HepG2 (cell line): Measurements from ENCODE around the gene LMCD1. TPM values are rescaled to one million over a fixed set of nuclear protein-coding genes. Genes with fewer than 3 reads are reported as not detected.
A peak's percentile ranks its signal among the peaks of the same experiment; 100 is the strongest.

Experiments
- ATAC-seq: fragments of 200-7000 bp; cut with Tn5 transposase; 3 replicates; pipeline ENCODE4 v1.9.1; 2020; ENCODE audit warnings: mild to moderate bottlenecking, moderate library complexity
- BruUV-seq: library from RNA; stranded (reverse); fragments of 400-500 nt; replicated peaks from 2 replicates; lab custom pipeline; 2021; lab: Mats Ljungman, UMichigan
- CTCF ChIA-PET: fragments of 300-600 bp; formaldehyde crosslinking; extraction: SDS; loops from one replicate; lab custom pipeline; 2021; ENCODE audit warnings: low total read pairs, inconsistent platforms, low intra/inter-chr PET ratio; lab: Yijun Ruan, JAX
- POLR2A ChIA-PET: fragments of 350-600 bp; sonication (Branson Sonifier 250); formaldehyde crosslinking; loops from one replicate; lab custom pipeline; 2020; ENCODE audit warnings: antibody characterized with exemption, inconsistent platforms; lab: Yijun Ruan, JAX
- DNase-seq: peaks from one replicate; pipeline ENCODE4 v3.0.0-alpha.2; 2015; ENCODE audit warnings: low spot score
- FAIRE-seq: peaks from 3 replicates; lab custom pipeline; 2011; peaks lifted over from hg19 to GRCh38; lab: Jason Lieb, UNC
- H2AFZ ChIP-seq: one replicate; pipeline ENCODE4 v1.6.1; 2011; ENCODE audit warnings: low read length, inconsistent platforms
- H3K27ac ChIP-seq: fragments of 300-600 bp; 3 replicates; pipeline ENCODE4 v1.8.0; 2011; ENCODE audit warnings: mixed run types, mild to moderate bottlenecking, mixed read lengths, low read length, inconsistent platforms; ENCODE audit not compliant: insufficient read depth; ENCODE audit errors: extremely low read length
- H3K27me3 ChIP-seq, 2 experiments: fragments of 200-600 bp in 1 of 2; 2 replicates in 1 of 2; 3 replicates in 1 of 2; pipeline versions ENCODE4 v1.6.0 to v1.8.0; 2011; ENCODE audit warnings: low read length in 2 of 2, mild to moderate bottlenecking in 2 of 2, moderate library complexity in 2 of 2, inconsistent platforms in 1 of 2; ENCODE audit not compliant: insufficient read depth in 2 of 2, control insufficient read depth in 1 of 2
- H3K36me3 ChIP-seq, 2 experiments: fragments of 200-600 bp in 1 of 2; replicated peaks in 1 of 2; 2 replicates in 1 of 2; 3 replicates in 1 of 2; pipeline versions ENCODE4 v1.5.1 to v1.8.0; 2011; ENCODE audit warnings: low read length in 2 of 2, inconsistent platforms in 1 of 2; ENCODE audit not compliant: insufficient read depth in 2 of 2, control insufficient read depth in 1 of 2
- H3K4me1 ChIP-seq: 2 replicates; pipeline ENCODE4 v1.5.1; 2012; ENCODE audit warnings: low read length, inconsistent platforms; ENCODE audit not compliant: insufficient read depth
- H3K4me2 ChIP-seq: 2 replicates; pipeline ENCODE4 v1.6.0; 2011; ENCODE audit warnings: low read depth, low read length, inconsistent platforms
- H3K4me3 ChIP-seq, 3 experiments: fragments of 200-600 bp in 1 of 3; sonication (generic), shearing (Covaris generic) in 1 of 3; replicated peaks in 1 of 3; 2 replicates each; pipeline ENCODE4 v1.5.1; 2011 to 2016; ENCODE audit warnings: low read length in 3 of 3, inconsistent platforms in 2 of 3, low read depth in 2 of 3, mild to moderate bottlenecking in 2 of 3, control low read depth in 1 of 3, mixed read lengths in 1 of 3; ENCODE audit not compliant: insufficient read depth in 1 of 3
- H3K79me2 ChIP-seq: one replicate; pipeline ENCODE4 v1.6.1; 2011; ENCODE audit warnings: low read length, inconsistent platforms; ENCODE audit not compliant: insufficient read depth
- H3K9ac ChIP-seq: 2 replicates; pipeline ENCODE4 v1.6.0; 2011; ENCODE audit warnings: mild to moderate bottlenecking, low read depth, low read length, inconsistent platforms; ENCODE audit not compliant: insufficient read depth
- H3K9me3 ChIP-seq: 2 replicates; pipeline ENCODE4 v1.5.1; 2012; ENCODE audit warnings: mild to moderate bottlenecking, low read length
- H4K20me1 ChIP-seq: 2 replicates; pipeline ENCODE4 v1.6.0; 2011; ENCODE audit warnings: inconsistent platforms, mild to moderate bottlenecking, low read length, moderate library complexity; ENCODE audit not compliant: insufficient read depth
- AFF4 ChIP-seq: sonication (generic); formaldehyde crosslinking; IDR thresholded peaks from 2 replicates; pipeline ENCODE4 v1.4.0; 2020; ENCODE audit warnings: missing genetic modification reagents
- CC2D1A ChIP-seq: sonication (generic); formaldehyde crosslinking; IDR thresholded peaks from 2 replicates; pipeline ENCODE4 v1.8.1; 2023; ENCODE audit warnings: mild to moderate bottlenecking, missing genetic modification reagents
- ISX ChIP-seq: sonication (generic); formaldehyde crosslinking; conservative IDR thresholded peaks from 2 replicates; pipeline ENCODE4 v1.5.0; 2020; ENCODE audit warnings: missing genetic modification reagents
- PCBP1 ChIP-seq: fragments of 200-400 bp; formaldehyde crosslinking; IDR thresholded peaks from 2 replicates; pipeline ENCODE4 v1.6.1; 2017; ENCODE audit warnings: mild to moderate bottlenecking, low read depth, low read length, borderline replicate concordance
- RARA ChIP-seq: IDR thresholded peaks from 2 replicates; pipeline ENCODE4 v1.6.1; 2016; ENCODE audit warnings: missing genetic modification reagents, missing compliant biosample characterization
- TEF ChIP-seq: sonication (generic); formaldehyde crosslinking; IDR thresholded peaks from 2 replicates; pipeline ENCODE4 v1.5.0; 2020; ENCODE audit warnings: missing genetic modification reagents
- ZBTB40 ChIP-seq, 2 experiments: fragments of 450-650 bp in 1 of 2; sonication (generic) in 1 of 2; formaldehyde crosslinking in 1 of 2; IDR thresholded peaks; 2 replicates each; pipeline versions ENCODE4 v1.6.1 to v1.8.0; 2016 to 2022; ENCODE audit warnings: antibody characterized with exemption in 1 of 2, mild to moderate bottlenecking in 1 of 2, missing genetic modification reagents in 1 of 2
- ZNF44 ChIP-seq: sonication (generic); formaldehyde crosslinking; IDR thresholded peaks from 2 replicates; pipeline ENCODE4 v1.5.1; 2020; ENCODE audit warnings: mild to moderate bottlenecking, missing genetic modification reagents
- WGBS: methylation state at CpG from one replicate; pipeline ENCODE4 v1.1.6; 2017; ENCODE audit warnings: low lambda C conversion rate; 5-methylcytosine and 5-hydroxymethylcytosine counted together
- in situ Hi-C: cut with HindIII; loops from 2 replicates; pipeline ENCODE4 v1.10.0; 2017; ENCODE audit warnings: low pct_unique_long_range_greater_than_20kb; ENCODE audit not compliant: extremely low pct_ligation_motif_present
- intact Hi-C: fragments of 100-400 bp; cut with micrococcal nuclease; formaldehyde crosslinking; loops from one replicate; pipeline ENCODE4 v1.10.0; 2022; ENCODE audit not compliant: unreplicated experiment
- polyA plus RNA-seq, 8 experiments: library from polyadenylated mRNA; depleted of rRNA in 3 of 8; stranded (reverse) in 7 of 8; unstranded in 1 of 8; fragments of >200 nt; fragmentation: Illumina TruSeq in 4 of 8; extraction: Trizol in 4 of 8; gene quantifications; 2 replicates each; pipeline versions ENCODE4 v1.2.1 to v1.2.3, GENCODE V29; 2011 to 2016; ENCODE audit warnings: low read depth in 4 of 8, missing spikeins in 1 of 8, mixed read lengths in 1 of 8; ENCODE audit not compliant: insufficient read depth in 1 of 8
- total RNA-seq, 5 experiments: library from RNA; depleted of rRNA; stranded (reverse); fragments of >200 nt; fragmentation: Illumina TruSeq; extraction: Trizol; gene quantifications; 2 replicates each; pipeline ENCODE4 v1.2.3, GENCODE V29; 2016; ENCODE audit warnings: low read depth in 1 of 5

Gene LMCD1
- total and polyA plus RNA-seq, 2 of the 13 experiments (the other 11 are each of a cell fraction or from before 2014, with no cell fraction given): 6.2 to 7.1 TPM

- 90% methylated on average over 4 of the region's 4 CpGs for WGBS
- Histone ChIP-seq H3K4me3 (no peak overlapping the region), H3K27ac (no peak overlapping the region), H3K9ac (no peak overlapping the region), H3K9me3 (no peaks in the 10 kb centered on the region), H2AFZ (no peak overlapping the region), H3K4me1 (peaks cover 22% of the 10 kb centered on the region), H3K27me3 (no peaks in the 10 kb centered on the region), H3K79me2 (no peaks in the 10 kb centered on the region), H4K20me1 (no peaks in the 10 kb centered on the region), H3K4me2 (no peak overlapping the region), H3K36me3 (no peaks in the 10 kb centered on the region)
- ChIA-PET CTCF (no interaction called here), POLR2A (no interaction called here)
- peak; percentile 31; the same call in 1 of the 3 replicates for ATAC-seq
- no TSS peak for BruUV-seq
- TF ChIP-seq AFF4 (CRISPR knock-in tag): no peak
- no peak for TF ChIP-seq CC2D1A
- no peak for TF ChIP-seq ISX
- TF ChIP-seq RARA: no peak
- no peak for TF ChIP-seq ZBTB40 (IDR thresholded peaks at IDR 0.05)
- no peak for TF ChIP-seq ZBTB40 (CRISPR knock-in tag; IDR thresholded peaks at IDR 0.05)
- TF ChIP-seq ZNF44: no peak
- no peak for TF ChIP-seq PCBP1
- no peak for TF ChIP-seq TEF (CRISPR knock-in tag)
- no peak for DNase-seq
- in situ Hi-C loops (no loop called here), intact Hi-C loops (no loop called here)
- no peak for FAIRE-seq
Measured at GRCh38 chr3:8473029-8473428, 28.6 kb upstream of the LMCD1 start.
